Breast epithelium (tissue), 3 donors: ENCODE results near the gene GTF2I.

Source experiments
- CTCF ChIP-seq, 3 donors: fragments of 450-650 bp; IDR thresholded peaks; one replicate each; pipeline ENCODE4 v1.5.1; 2016 to 2017; ENCODE audit warnings: antibody characterized with exemption in 3 of 3, mild to moderate bottlenecking in 3 of 3, moderate library complexity in 3 of 3
- POLR2A ChIP-seq: fragments of 450-650 bp; IDR thresholded peaks from one replicate; pipeline ENCODE4 v1.6.1; 2016; ENCODE audit warnings: antibody characterized with exemption, mild to moderate bottlenecking, moderate library complexity
- POLR2AphosphoS5 ChIP-seq, 3 donors: sonication (generic); formaldehyde crosslinking; IDR thresholded peaks; one replicate each; pipeline ENCODE4 v1.6.1; 2017; ENCODE audit warnings: antibody characterized with exemption in 3 of 3

- no peak for TF ChIP-seq CTCF (IDR thresholded peaks at IDR 0.05)
- TF ChIP-seq POLR2A = no peak
- no peak for TF ChIP-seq POLR2AphosphoS5 (IDR thresholded peaks at IDR 0.05)
Measured at GRCh38 chr7:74623135-74623534, 34.4 kb upstream of the GTF2I start.
